NCI-H510A treated with DMSO at 0.1 percent for 48 hours (cell line): ENCODE measurements around the gene STX10.

ENCODE experiments used
- DNase-seq: peaks from one replicate; lab custom pipeline; 2025; lab: John Stamatoyannopoulos, UW

The STX10 gene

DNA sequence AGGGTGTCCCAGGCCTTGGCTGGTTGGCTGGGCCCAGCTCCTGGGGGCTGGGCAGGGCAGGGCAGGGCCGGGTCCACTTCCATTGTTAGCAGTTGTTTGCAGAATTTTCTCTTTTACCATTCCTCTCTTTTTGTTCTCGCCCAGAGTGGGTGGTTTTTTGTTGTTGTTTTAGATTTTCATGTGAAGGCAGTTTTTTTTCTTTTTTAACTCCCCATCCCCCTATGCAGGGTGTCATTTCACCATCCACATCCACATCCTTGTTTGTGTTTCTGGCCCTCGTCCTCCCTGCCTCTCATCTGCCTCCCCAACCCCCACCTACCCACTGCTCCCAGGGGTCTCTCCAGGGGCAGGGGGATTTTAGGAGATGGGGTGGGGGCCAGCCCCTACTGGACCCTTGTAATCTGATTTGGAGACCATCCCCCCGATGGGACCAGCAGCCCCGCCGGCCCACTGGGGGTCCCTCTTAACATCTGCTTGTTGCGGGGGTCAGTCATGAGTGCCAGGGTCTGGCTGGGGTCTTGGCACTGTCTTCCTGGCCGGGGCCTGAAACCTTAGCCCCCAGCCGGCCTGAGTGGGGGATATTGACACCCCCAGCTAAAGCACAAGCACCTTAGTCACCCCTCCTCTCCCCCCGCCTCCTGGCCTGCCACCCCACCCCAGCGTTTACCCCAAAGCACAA lies 10.4 kb downstream of the STX10 start:
- no peak for DNase-seq

DNA sequence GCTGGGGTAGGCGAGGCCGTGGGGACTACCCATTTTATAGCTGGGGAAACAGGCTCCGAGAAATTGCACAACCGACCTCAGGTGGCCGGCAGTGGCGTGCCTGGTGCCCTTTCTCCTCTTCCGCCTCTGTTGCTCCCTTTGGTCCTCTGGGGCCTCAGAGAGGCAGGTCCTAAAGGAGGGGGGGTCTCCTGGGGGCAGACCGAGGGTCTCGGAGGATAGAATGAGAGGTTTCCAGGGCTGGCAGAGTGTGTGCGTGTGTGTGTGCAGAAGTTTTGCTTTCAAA lies 11.3 kb downstream of the STX10 start:
- DNase-seq: no peak

DNA sequence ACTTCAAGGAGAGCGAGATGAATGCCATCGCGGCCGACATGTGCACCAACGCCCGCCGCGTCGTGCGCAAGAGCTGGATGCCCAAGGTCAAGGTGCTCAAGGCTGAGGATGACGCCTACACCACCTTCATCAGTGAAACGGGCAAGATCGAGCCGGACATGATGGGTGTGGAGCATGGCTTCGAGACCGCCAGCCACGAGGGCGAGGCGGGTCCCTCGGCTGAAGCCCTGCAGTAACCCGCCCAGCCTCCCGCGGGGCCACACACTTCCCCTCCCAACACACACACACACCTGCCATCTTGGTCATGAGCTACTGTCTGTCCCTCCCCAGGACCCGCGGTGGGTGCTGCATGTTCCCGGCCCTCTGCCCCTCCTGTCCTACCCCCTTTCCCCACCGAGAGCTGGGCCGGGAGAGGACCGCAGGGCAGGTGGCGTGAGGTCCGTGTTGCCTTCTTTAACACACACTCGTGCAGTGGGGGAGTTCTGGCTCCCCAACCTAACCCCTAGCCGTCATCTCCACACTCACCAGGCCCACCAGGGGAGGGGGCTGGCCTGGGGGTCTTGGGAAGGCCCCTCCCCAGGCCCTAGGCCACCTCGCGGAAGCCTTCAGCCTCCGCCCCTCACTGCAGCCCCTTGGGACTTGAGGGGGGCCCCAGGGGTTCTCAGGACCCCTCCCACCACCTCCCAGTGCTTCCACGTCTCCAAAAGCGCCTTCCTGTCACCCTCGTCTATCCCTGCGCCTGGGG lies 11.8 kb downstream of the STX10 start:
- DNase-seq: no peak

DNA sequence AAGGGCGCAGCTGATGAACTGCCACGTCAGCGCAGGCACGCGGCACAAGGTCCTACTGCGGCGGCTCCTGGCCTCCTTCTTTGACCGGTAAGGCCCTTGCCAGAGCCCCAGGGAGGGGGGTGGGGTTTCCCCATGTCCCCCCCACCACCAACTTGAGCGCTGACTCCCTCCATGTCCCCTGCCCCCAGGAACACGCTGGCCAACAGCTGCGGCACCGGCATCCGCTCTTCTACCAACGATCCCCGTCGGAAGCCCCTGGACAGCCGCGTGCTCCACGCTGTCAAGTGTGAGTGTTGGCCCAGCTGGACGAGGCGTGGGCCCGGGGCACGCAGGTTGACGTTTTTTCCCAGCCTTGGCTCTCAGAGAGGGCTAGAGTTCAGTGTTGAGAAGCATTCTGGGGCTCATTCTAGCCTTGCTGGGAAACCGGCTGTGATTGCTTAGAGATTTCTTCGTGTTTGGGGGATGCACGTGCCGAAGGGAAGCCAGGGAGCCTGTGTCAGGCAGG lies 12.8 kb downstream of the STX10 start:
- DNase-seq: no peak

DNA sequence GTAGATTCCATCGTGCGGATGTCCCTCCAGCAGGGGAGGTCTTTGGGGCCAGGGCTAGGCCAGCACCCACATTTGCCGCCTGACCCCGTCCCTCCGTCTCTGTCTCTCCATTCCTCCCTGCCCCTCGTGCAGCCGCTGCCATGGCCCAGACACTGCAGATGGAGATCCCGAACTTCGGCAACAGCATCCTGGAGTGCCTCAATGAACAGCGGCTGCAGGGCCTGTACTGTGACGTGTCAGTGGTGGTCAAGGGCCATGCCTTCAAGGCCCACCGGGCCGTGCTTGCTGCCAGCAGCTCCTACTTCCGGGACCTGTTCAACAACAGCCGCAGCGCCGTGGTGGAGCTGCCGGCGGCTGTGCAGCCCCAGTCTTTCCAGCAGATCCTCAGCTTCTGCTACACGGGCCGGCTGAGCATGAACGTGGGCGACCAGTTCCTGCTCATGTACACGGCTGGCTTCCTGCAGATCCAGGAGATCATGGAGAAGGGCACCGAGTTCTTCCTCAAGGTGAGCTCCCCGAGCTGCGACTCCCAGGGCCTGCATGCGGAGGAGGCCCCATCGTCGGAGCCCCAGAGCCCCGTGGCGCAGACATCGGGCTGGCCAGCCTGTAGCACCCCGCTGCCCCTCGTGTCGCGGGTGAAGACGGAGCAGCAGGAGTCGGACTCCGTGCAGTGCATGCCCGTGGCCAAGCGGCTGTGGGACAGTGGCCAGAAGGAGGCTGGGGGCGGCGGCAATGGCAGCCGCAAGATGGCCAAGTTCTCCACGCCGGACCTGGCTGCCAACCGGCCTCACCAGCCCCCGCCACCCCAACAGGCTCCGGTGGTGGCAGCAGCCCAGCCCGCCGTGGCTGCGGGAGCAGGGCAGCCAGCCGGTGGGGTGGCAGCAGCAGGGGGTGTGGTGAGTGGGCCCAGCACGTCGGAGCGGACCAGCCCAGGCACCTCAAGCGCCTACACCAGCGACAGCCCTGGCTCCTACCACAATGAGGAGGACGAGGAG lies 14.8 kb downstream of the STX10 start:
- no peak for DNase-seq

DNA sequence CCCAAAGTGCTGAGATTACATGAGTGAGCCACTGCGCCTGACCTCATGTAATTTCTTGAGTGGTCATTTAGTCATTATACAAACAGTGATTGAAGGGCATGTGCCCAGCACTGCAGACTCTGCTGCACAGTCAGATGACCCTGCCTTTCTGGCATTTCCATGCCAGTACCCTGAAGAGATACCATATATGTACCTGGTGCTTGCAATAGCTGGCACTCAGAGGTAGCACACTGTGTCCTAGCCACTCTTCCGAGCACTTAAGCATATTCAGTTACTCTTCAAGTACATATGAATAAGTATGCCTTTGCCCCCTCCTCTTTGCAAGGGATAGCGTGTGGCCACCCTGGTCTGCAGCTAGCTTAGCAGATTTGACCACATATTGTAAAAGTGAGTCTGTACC lies 15.5 kb downstream of the STX10 start:
- DNase-seq: no peak

DNA sequence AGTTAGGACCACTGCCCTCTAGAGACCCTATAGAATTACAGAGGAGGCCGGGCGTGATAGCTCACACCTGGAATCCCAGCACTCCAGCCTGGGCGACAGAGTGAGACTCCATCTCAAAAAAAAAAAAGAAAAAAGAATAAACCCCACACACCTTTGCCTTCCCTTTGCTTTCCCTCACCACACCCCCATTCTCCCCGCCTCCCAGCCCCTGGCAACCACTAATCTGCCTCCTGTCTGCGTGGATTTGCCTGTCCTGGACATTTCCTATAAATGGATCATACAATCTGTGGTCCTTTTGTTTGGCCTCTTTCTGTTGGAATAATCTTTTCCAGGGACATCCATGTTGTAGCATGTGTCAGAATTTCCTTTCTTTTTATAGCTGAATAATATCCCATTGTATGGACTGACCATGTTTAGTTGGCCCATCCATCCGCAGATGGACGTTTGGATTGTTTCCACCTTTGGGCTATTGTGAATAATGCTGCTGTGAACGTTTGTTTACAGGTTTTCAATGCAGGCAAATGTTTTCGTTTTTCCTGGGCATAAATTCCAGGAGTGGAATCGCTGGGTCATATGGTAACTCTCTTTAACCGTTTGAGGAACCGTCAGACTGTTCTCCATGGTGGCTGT lies 16.8 kb downstream of the STX10 start:
- no peak for DNase-seq

DNA sequence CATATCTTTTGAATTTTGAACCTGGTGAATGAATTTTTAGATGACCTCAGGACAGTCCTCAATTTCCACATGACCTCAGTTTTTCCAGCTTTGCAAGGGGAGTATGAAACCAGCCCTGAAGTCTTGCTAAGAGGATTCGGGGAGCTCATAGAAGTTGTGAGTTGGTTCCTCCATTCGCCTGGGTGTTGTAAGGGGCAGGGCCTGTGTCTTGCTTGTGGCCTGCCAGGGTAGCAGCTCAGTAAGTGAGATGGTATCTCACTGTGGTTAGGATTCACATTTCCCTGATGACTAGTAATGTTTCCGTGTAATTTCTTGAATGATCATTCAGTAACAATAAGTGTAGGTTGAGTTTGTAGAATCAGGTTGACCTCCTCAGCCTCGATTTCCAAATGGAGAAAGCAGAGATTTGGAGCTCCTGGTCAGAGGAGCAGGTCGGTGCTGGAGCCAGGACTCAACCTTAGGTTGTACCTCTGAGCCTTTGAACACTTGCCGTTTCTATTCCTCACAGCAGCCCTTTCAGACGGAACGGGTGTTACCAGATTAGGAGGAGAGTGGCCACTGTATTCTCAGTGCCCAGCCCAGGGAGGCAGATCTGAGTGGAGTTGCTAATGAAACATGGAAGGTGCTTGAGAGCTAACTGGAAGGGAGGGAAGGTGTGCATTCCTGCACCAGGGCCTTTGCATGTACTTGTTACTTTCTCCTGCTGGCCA lies 17.5 kb downstream of the STX10 start:
- no peak for DNase-seq

DNA sequence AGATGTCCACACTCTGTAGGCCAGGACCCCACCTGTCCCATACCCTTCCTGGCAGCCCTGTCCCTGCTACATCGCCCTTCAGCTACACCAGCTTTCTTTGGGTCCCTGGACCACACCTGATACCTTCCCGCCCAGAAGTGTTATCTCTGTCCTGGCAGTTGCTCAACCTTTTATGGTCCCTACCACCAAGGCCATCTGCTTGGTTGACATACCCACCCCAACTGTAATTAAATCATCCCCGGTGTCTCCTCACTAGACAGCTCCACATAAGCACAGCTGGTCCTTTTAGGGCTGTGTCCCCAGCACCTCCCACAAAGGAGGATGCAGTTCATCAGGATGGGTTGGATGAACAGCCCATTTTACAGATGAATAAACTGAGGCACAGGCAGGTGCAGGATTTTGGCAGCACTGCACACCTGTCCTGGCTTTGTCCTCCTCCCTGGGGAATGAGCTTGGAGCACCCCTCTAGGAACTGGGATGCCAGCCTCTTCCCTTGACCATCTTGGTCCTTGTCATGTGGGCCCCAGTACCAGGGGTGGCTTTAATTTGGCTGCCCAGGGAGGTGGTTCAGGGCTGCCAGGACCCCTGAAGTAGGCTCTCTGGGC lies 19.2 kb downstream of the STX10 start:
- no peak for DNase-seq

DNA sequence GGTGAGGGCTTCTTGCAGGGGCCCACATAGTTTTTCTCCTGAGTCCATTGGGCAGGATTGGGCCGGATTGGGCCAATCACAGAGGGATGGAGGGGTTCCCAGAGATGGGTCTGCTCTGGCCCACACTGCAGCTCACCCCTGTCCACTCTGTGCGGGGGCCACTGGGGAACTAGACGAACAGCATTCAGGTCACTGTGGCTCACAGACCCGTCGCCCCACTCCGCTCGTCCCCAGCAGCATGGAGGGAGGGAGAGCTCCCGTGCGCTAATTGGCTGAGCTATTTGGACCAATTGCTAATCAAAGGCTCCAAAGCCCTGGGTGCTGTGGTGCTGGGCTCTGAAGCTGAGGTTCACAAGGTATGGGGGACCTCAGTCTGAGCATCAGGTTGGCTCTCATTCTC lies 20.8 kb downstream of the STX10 start:
- no peak for DNase-seq

DNA sequence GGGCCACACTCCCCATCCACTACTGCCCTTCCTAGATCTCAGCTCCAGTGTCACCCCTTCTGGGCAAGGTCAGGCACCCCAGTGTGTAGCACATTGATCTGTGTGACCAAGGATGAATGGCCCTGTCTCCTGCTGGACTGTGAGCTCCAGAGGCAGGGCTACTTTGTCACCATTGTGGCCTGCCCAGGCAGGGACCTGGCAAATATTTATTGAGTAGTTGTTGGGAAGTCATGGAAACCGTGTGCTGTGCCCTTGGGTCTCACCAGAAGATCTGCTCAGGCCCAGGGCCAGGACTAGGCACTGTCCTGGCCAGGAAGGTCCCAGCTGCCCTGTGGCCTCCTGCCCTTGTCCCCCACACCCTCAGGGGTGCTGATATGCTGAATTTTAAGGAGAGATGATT lies 21.6 kb downstream of the STX10 start:
- no peak for DNase-seq

DNA sequence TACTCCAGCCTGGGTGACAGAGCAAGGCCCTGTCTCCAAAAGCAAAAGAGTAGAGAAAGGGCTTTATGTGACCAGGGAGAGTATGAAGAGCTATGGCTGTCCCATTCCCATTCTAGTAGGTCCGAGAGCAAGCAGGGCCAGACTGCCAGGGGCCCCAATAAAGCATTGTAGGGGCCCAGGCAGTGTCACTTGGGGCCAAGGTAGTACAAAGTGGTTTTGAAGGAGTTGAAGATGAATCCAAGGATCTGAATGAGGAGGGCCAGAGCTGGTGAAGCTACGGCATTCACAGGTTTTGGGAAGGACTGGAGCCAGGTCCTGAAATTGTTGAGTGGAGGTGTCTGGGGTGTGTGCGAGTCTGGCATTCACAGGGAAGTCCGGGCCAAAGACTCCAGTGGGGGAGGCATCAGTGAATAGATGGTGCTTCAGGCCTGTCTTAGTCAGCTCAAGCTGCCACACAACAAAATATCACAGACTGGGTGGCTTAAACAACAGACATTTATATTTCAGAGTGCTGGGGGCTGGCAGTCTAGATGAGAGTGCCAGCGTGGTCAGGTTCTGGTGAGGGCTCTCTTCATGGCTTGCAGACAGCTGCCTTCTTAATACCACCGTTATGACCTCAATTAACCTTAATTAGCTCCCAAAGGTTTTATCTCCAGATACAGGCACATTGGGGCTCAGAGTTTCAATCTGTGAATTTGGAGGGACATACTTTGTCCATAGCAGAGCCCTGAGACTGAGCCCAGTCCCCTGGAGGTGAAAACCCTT lies 22.2 kb downstream of the STX10 start:
- no peak for DNase-seq

DNA sequence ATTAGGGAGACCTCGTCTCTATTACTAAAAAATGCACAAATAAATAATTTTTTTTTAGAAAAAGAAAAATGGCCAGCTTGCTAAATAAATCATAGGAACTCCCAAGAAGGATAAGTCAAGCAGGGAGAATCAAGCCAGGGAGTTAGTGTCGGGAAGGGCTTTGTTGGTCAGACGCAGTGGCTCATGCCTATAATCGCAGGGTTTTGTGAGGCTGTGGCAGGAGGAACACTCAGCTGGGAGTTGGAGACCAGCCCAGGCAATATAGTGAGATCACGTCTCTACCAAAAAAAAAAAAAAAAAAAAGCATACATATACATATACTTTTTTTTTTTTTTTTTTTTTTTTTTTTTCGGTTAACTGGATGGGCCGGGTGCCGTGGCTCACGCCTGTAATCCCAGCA lies 23.1 kb downstream of the STX10 start:
- no peak for DNase-seq

DNA sequence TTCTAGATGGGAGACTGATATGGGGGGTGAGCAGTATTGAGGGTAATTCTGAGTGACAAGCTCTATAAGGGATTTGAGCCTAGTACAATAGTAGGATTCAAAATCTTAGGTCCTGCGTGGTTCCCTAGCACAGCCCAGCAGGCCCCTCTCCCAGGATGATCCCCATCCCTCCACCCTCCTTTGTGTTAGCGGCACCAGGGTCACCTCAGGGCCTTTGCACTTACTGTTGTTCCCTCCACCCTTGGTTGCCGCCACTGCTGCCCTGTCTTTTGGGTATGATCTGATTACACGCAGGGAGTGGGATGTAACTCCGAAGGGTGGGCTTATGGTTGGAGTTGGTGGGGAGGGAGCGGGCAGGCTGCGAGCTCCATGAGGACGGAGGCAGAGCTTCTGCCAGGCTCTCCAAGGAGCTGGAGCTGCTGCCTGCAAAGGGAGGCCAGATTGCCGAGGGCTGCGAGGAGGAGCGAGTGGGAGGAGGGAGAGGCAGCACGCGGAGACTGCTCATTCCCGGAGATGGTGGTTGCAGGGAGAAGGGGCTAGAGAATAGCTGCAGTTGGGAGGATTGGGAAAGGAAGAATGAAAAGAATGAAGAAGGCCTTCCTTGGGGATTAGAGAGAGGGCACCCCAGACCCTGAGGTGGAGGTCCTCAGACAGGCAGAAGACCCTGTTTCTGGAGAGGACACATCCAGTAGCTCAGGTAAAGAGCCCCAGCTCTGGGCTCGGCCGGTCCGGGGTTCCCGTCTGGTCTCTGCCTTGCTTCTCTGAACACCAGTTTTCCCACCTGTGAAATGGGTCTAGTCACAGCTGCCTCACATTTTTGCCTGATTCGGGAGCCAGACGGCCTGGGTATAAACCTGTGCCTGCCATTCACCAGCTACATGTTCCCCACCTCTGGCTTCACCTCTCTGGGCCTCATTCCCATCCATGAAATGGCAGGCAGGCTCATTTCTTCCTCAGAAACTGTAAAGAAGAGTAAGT lies 26.9 kb downstream of the STX10 start:
- no peak for DNase-seq

DNA sequence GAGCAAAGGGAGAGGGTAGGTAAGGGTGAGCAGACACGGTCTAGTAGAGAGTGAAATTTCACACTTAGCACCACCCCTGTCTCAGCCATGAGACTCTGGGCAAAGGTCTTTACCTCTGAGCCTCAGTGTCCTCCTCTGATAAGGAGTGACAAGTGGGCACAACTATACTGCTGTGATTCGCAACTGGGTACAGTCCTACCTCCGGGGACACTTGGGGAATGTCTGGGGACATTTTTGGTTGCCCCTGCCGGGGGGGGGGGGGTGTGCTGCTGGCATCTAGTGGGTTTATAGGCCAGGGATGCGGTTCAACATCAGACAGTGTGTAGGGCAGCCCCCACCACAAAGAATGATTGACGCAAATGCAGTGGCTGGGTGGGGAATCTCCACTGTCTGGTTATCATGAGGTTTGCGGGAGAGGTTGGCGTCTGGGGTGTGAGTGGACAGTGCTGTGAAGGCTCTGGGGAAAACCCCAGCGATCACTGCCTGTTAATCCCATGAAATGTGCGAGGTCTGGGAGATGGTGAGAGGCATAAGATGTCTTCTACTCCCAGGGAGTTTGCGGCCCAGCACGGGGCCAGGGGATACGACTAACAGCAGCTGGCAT lies 27.8 kb downstream of the STX10 start:
- DNase-seq: no peak

DNA sequence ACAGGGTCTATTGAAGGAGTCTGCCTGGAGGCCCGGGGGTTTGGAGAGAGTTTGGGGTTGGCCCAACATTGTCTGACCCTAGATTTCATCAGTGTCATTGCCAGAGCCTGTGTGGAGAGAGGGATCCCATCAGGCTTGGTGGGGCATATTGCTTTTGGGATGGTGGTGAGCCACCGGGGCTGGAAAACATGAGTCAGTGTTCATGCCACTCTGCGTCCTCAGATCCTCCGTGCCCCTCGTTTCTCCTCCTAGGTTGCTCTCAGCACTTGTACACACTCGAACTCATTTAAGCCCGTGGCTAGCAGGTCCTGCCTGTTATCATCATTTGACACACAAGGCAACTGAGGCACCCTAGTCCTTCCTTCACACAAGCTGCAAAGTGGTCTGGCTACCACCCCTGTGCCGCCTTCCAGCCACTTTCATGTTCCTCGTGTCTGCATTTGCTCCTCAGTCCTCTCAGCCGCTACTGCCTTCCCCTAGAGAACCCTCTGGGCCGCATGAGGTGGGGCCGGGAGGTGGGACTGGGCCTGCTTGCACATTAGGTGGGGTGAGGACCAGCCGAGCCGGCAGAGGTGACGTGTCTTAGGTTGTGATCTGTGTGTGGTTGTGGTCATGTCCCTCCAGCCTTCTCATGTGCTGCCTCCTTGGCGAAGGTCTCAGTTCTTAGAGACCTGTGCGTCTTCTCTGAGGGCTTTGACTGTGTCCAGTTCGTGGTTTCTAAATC lies 28.5 kb downstream of the STX10 start:
- DNase-seq: no peak

DNA sequence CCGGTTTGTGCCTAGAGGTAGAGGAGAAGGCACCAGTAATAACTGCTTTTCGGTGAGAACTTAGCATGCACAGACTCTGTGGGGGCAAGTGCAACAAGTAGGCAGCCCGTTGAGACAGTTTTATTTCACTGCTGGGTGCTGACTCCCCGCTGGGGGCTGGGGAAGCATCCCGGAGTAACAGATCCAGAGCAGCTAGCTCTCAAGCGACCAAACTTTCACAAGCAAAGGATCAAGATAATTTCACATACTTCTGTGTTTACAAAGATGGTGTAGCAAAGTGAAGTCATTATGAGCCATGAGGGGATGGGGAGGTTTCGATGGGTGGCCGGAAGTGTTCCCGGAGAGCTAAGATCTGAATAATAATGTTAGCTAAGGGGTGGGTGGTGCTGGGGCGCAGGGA lies 29.4 kb downstream of the STX10 start:
- DNase-seq: no peak

DNA sequence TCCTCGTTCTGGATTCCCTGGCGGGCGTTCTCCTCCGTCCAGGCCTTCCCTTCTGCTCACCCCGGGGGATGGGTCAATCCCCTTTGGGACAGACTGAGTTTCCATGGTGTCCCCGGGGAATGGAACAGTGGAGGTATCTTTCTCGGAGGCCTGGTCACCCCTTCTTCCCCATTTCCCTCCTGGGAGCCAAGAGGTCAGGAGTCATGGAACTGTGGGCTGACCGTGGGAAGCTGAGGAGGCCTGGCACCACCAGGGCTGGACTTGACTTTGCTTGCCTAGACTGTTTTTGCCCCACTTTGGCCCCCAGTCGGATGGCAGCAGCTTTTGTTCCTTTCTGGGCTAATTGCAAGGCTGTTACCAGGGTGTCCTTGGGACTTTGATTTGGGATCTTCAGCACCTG lies 30.1 kb downstream of the STX10 start:
- no peak for DNase-seq
